Aorta (tissue), 5 donors: ENCODE data around the gene MORN1. TPM values are rescaled to one million over a fixed set of nuclear protein-coding genes. Genes with fewer than 3 reads are reported as not detected.

Source experiments
- ATAC-seq: fragments of 200-7000 bp; cut with Tn5 transposase; one replicate; pipeline ENCODE4 v1.9.1; 2022; ENCODE audit warnings: moderate library complexity; ENCODE audit not compliant: low FRiP score
- DNase-seq, 2 donors: peaks; one replicate each; pipeline ENCODE4 v3.0.0-alpha.2; 2020
- H3K27ac ChIP-seq, 2 donors: one replicate each; pipeline ENCODE4 v1.5.1; 2013; ENCODE audit warnings: low read length in 2 of 2, mild to moderate bottlenecking in 2 of 2, moderate library complexity in 2 of 2, control low read depth in 1 of 2, inconsistent platforms in 1 of 2, low read depth in 1 of 2
- H3K27me3 ChIP-seq, 2 donors: one replicate each; pipeline ENCODE4 v1.6.1; 2013; ENCODE audit warnings: control low read depth in 1 of 2, low read length in 1 of 2, mild to moderate bottlenecking in 1 of 2, moderate library complexity in 1 of 2; ENCODE audit not compliant: insufficient read depth in 2 of 2, control insufficient read depth in 1 of 2
- H3K36me3 ChIP-seq, 2 donors: one replicate each; pipeline ENCODE4 v1.6.1; 2013; ENCODE audit warnings: control low read depth in 1 of 2, low read length in 1 of 2, mild to moderate bottlenecking in 1 of 2; ENCODE audit not compliant: insufficient read depth in 2 of 2, control insufficient read depth in 1 of 2
- H3K4me1 ChIP-seq, 2 donors: one replicate each; pipeline ENCODE4 v1.6.1; 2013; ENCODE audit warnings: low read length in 2 of 2, control low read depth in 1 of 2, mild to moderate bottlenecking in 1 of 2, moderate library complexity in 1 of 2; ENCODE audit not compliant: insufficient read depth in 2 of 2, control insufficient read depth in 1 of 2
- H3K4me3 ChIP-seq, 2 donors: one replicate each; pipeline ENCODE4 v1.5.1; 2013; ENCODE audit warnings: low read length in 2 of 2, control low read depth in 1 of 2, mild to moderate bottlenecking in 1 of 2
- H3K9me3 ChIP-seq: one replicate; pipeline ENCODE4 v1.6.1; 2013; ENCODE audit warnings: mild to moderate bottlenecking, low read length; ENCODE audit not compliant: control insufficient read depth
- WGBS, 2 donors: extraction: QIAGEN DNeasy Blood & Tissue Kit; methylation state at CpG; one replicate each; pipeline ENCODE4 v1.1.7; 2013; 5-methylcytosine and 5-hydroxymethylcytosine counted together
- intact Hi-C, 2 donors: fragments of 100-400 bp; cut with DNase I; formaldehyde crosslinking; loops; one replicate each; pipeline versions ENCODE4 v1.14.2 to v1.15.0; 2022
- polyA plus RNA-seq, 2 donors: library from polyadenylated mRNA; stranded (reverse); fragments of 200-250 nt; gene quantifications; one replicate each; pipeline ENCODE4 v1.2.3, GENCODE V29; 2013
- total RNA-seq, 2 donors: library from RNA; stranded (reverse); fragmentation: NEBNext Ultra II Directional; extraction: Animal tissue kit (Norgen Biotek cat#: 25700); gene quantifications; one replicate each; pipeline ENCODE4 v1.2.1, GENCODE V29; 2021
- donor health status: healthy with polysubstance abuse.
- donor health status: Bipolar disorder and iron deficiency.
- donor health status: DM: no; HTN: no; CAD: no.
- donor health status: DM: no; HTN: no; CAD: no.
- donor health status: DM: yes; HTN: yes; CAD: no.

Gene MORN1
- total and polyA plus RNA-seq, 4 donors: 0.50 to 12.0 (median 6.9) TPM

DNA sequence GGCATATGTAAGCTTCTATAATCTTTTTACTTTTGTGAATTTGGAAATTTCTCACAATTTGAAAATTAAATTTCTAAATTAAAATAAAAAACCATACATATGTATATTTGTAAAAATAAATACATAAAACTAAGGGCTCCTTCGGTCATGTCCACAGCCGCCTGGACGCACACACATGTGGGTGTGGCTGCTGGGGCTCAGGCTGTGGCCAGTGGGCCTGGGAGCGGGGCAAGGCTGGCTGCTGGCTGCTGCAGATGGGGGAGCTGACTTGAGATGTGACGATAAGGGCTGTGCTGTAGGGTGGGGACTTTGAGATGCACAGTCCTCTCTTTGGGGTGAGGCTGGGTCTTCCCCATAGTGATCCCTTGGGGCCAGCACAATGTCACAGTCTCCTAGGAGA lies 5.1 kb upstream of the MORN1 start:
- Histone ChIP-seq H3K4me1 (no peaks in the 10 kb centered on the region), H3K36me3 (peaks cover 0 to 6% of the 10 kb centered on the region in 2 donors), H3K9me3 (no peaks in the 10 kb centered on the region), H3K27me3 (no peaks in the 10 kb centered on the region), H3K4me3 (no peak overlapping the region), H3K27ac (no peak overlapping the region)
- intact Hi-C loops: no loop called here
- no peak for DNase-seq
- WGBS, 2 donors: 84 to 88% methylated on average over 5 of the region's 5 CpGs
- ATAC-seq: no peak

DNA sequence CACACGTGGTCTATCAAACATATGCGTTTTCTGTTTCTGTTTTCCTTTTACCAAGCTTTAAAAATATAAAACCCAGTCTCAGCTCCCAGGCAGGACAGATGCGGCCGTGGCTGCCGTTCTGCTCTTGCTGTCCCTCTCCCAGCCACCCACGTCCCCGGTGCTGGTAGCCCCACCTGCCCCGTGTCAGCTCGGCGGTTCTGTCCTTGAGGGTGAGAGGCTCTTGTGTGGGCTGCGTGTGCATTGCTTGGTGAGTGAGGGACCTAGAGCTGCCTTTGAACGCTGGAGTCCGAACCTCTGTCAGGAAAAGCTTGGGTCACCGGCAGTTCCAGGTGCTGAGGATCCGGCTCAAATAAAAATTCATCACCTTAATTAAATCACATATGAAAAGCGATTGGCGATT lies 4.7 kb upstream of the MORN1 start:
- WGBS, 2 donors: 80 to 86% methylated on average over 17 of the region's 17 CpGs
- Histone ChIP-seq H3K4me1 (no peaks in the 10 kb centered on the region), H3K27ac (no peak overlapping the region), H3K36me3 (peaks cover 0 to 6% of the 10 kb centered on the region in 2 donors), H3K4me3 (no peak overlapping the region), H3K9me3 (no peaks in the 10 kb centered on the region), H3K27me3 (no peaks in the 10 kb centered on the region)
- intact Hi-C loops: no loop called here
- ATAC-seq (no peak), DNase-seq (no peak)

- H3K4me1 ChIP-seq: no peaks in the 10 kb centered on the region
- WGBS, 2 donors: 81 to 93% methylated on average over 10 of the region's 10 CpGs
- H3K27me3 ChIP-seq: no peaks in the 10 kb centered on the region
- DNase-seq (no peak), ATAC-seq (no peak)
- no peak overlapping the region for H3K27ac ChIP-seq
- H3K9me3 ChIP-seq: no peaks in the 10 kb centered on the region
- no peak overlapping the region for H3K4me3 ChIP-seq
- peaks cover 0 to 6% of the 10 kb centered on the region in 2 donors for H3K36me3 ChIP-seq
- intact Hi-C loops: no loop called here
These were observed 3.9 kb upstream of the MORN1 start for GRCh38 chr1:2395245-2395644.

DNA sequence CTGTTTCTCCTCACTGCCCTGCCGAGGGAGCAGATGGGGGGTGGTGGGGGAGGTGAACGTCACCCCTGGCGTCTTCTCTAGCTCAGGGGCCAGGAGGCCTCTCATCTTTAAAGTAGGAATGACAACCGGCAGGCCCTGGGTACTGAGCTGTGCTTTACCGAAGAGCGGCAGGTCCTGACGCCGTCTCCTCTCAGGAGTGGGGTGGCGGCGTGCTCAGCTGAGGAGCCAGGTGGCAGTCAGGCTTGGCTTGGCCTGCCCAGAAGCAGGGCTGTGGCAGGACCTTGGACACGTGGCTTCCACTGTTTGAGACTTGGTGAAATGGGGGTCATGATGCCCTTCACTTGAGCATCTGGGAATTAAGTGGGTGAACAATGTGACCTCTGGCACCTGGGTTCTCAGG lies 3.4 kb upstream of the MORN1 start:
- Histone ChIP-seq H3K27ac (no peak overlapping the region), H3K4me1 (no peaks in the 10 kb centered on the region), H3K9me3 (no peaks in the 10 kb centered on the region), H3K27me3 (no peaks in the 10 kb centered on the region), H3K36me3 (peaks cover 0 to 6% of the 10 kb centered on the region in 2 donors), H3K4me3 (no peak overlapping the region)
- no peak for DNase-seq
- intact Hi-C loops: no loop called here
- 77% methylated on average over 11 of the region's 11 CpGs for WGBS, 2 donors
- ATAC-seq: no peak

DNA sequence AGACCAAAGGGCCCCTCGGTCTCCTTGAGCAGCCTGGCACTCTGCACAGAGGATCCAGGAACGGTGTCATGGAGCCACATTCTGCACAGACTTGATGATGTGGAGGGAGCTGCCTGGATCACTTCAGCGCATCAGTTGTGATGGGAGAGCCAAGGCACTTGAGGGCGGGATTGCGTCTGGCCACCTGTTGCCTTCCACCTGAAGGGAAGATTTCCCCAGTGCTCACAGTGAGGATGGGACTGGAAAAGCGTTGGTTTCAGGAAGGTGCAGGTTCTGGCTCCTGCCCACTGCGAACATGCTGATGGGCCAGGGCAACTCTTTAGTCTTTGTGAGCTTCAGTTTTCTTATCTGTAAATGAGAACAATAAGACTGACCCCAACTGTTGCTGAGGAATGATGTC lies 2.9 kb upstream of the MORN1 start:
- H3K27me3 ChIP-seq: no peaks in the 10 kb centered on the region
- intact Hi-C loops: no loop called here
- no peaks in the 10 kb centered on the region for H3K4me1 ChIP-seq
- DNase-seq (no peak), ATAC-seq (no peak)
- H3K4me3 ChIP-seq: no peak overlapping the region
- 82 to 88% methylated on average over 7 of the region's 7 CpGs for WGBS, 2 donors
- no peak overlapping the region for H3K27ac ChIP-seq
- H3K36me3 ChIP-seq: peaks cover 0 to 6% of the 10 kb centered on the region in 2 donors
- H3K9me3 ChIP-seq: no peaks in the 10 kb centered on the region

GRCh38 chr1:2393471-2393877 lies 2.1 kb upstream of the MORN1 start:
- Histone ChIP-seq H3K27ac (no peak overlapping the region), H3K9me3 (no peaks in the 10 kb centered on the region), H3K4me1 (no peaks in the 10 kb centered on the region), H3K27me3 (no peaks in the 10 kb centered on the region), H3K4me3 (no peak overlapping the region), H3K36me3 (peaks cover 0 to 6% of the 10 kb centered on the region in 2 donors)
- intact Hi-C loops: no loop called here
- ATAC-seq (no peak), DNase-seq (no peak)
- WGBS, 2 donors: 58 to 61% methylated on average over 9 of the region's 9 CpGs

- Histone ChIP-seq H3K27ac (no peak overlapping the region), H3K4me1 (no peaks in the 10 kb centered on the region), H3K27me3 (no peaks in the 10 kb centered on the region), H3K4me3 (peak overlapping the region in 1 of 2 donors; percentile 92), H3K36me3 (peaks cover 0 to 4% of the 10 kb centered on the region in 2 donors), H3K9me3 (no peaks in the 10 kb centered on the region)
- 43 to 49% methylated on average over 16 of the region's 16 CpGs for WGBS, 2 donors
- DNase-seq (no peak), ATAC-seq (no peak)
- intact Hi-C loops: no loop called here
These were observed 1.3 kb upstream of the MORN1 start for GRCh38 chr1:2392686-2393085.

DNA sequence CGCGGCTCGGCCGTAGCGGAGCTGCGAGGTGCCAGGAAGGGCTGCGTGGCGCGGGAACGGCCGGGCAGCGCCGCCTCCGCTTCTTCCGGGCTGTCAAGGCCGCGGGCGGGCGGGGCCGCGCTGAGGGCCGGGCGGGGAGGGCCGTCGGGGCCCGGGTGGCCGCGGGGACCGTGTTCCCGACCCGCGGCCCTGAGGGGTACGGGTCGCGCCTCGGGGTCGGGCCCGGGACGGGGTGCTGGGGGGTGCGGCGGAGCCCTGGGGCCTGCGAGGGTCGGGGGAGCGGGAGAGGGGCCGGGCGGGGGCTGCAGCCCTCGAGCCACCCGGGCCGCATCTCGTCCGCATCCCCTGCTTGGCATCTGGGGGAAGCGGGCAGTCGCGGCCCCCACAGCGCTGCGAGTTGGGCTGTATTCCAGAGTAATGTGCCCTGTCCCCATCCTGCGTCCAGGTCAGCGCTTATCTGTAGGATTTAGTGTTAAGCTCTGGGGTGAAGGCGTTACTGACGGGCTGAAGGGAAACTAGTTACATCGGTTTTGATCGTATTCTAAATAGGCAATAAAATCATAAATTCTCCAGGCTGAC lies 666 bp upstream of the MORN1 start:
- intact Hi-C loops: no loop called here
- peak overlapping the region; percentile 92 to 95 for H3K4me3 ChIP-seq
- H3K9me3 ChIP-seq: no peaks in the 10 kb centered on the region
- no peak for DNase-seq
- 0 to 1% methylated on average over 18 to 62 of the region's 62 CpGs for WGBS, 2 donors
- peaks cover 0 to 2% of the 10 kb centered on the region in 2 donors for H3K36me3 ChIP-seq
- peak; percentile 5 for ATAC-seq
- H3K4me1 ChIP-seq: no peaks in the 10 kb centered on the region
- peak overlapping the region; percentile 6 to 59 for H3K27ac ChIP-seq
- no peaks in the 10 kb centered on the region for H3K27me3 ChIP-seq

DNA sequence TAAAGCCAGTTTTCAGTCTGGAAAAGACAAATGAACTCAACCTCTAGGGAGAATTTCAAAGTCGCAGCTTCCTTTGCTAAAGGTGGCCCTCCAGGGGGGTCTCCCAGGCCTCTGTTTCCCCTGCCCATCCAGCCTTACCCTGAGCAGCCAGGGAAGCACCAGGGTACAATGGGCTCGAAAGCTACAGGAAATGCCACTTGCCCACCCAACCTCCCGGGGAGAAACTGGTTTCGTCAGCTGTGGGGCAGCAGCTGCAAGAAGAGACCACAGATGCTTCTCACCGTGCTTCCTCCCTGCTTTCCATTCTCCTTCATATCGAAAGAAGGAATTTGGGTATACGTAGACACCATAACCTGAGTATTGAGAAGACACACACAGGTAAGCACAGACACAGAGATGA lies 1.7 kb downstream of the MORN1 start:
- H3K27me3 ChIP-seq: no peaks in the 10 kb centered on the region
- peaks cover 0 to 2% of the 10 kb centered on the region in 2 donors for H3K36me3 ChIP-seq
- no peaks in the 10 kb centered on the region for H3K9me3 ChIP-seq
- WGBS, 2 donors: 90 to 92% methylated on average over 7 of the region's 7 CpGs
- no peak overlapping the region for H3K4me3 ChIP-seq
- intact Hi-C loops: no loop called here
- H3K27ac ChIP-seq: no peak overlapping the region
- no peaks in the 10 kb centered on the region for H3K4me1 ChIP-seq
- ATAC-seq: no peak
- DNase-seq: peak in 1 of 2 donors; percentile 26
